ENCODE measurements around the gene CEBPG. TPM values are rescaled to one million over a fixed set of nuclear protein-coding genes. Genes with fewer than 3 reads are reported as not detected.

Gene CEBPG
- total and polyA plus RNA-seq, 2 donors (not counting 1 experiment from before 2014, with no cell fraction given): 12.5 to 24.2 TPM

- Histone ChIP-seq H3K27me3 (replicated peaks in 1 of 4; ENCODE audit: control extremely low read depth in 1 of 4, control insufficient read depth in 3 of 4, insufficient read depth in 4 of 4, low read length in 3 of 4) (no peaks in the 10 kb centered on the region), H3K4me2 (replicated peaks; ENCODE audit: low read depth, low read length, poor library complexity, severe bottlenecking) (no peak overlapping the region), H3K4me3 (ENCODE audit: control extremely low read depth in 1 of 5, extremely low read depth in 1 of 5, insufficient read depth in 1 of 5, low read depth in 2 of 5, low read length in 4 of 5) (no peak overlapping the region), H3K36me3 (replicated peaks in 1 of 2; ENCODE audit: control extremely low read depth in 1 of 2, control insufficient read depth in 1 of 2, extremely low read depth in 1 of 2, insufficient read depth in 2 of 2, low read length in 1 of 2) (no peaks in the 10 kb centered on the region), H4K20me1 (ENCODE audit: control insufficient read depth, insufficient read depth, low read length, poor library complexity, severe bottlenecking) (no peaks in the 10 kb centered on the region), H3K9me3 (ENCODE audit: control extremely low read depth in 1 of 3, control insufficient read depth in 2 of 3, insufficient read depth in 1 of 3, low read length in 2 of 3) (no peaks in the 10 kb centered on the region), H3K4me1 (ENCODE audit: control insufficient read depth in 2 of 2, insufficient read depth in 2 of 2, low read length in 2 of 2) (no peaks in the 10 kb centered on the region), H2AFZ (ENCODE audit: insufficient read depth, low read depth, low read length, poor library complexity, severe bottlenecking) (no peak overlapping the region), H3K9ac (ENCODE audit: low read length) (no peak overlapping the region), H3K27ac (ENCODE audit: low read length in 2 of 2) (no peak overlapping the region), H3K79me2 (ENCODE audit: control insufficient read depth, insufficient read depth, low read length) (no peaks in the 10 kb centered on the region)
- WGBS (ENCODE audit: insufficient coverage): 91% methylated on average over 27 of the region's 31 CpGs
- Mint-ChIP-seq H3K27me3 (no peaks in the 10 kb centered on the region), H3K4me1 (no peaks in the 10 kb centered on the region), H3K27ac (no peak overlapping the region), H3K4me3 (no peak overlapping the region), H3K9me3 (ENCODE audit: insufficient read depth) (no peaks in the 10 kb centered on the region)
- no peak for TF ChIP-seq EZH2 (IDR thresholded peaks at IDR 0.05; ENCODE audit: borderline replicate concordance, insufficient read depth, low read depth, low read length, poor library complexity, severe bottlenecking)
- no peak for TF ChIP-seq CTCF (IDR thresholded peaks at IDR 0.05)
- ChIA-PET CTCF (interaction anchor here (2.5 to 3.5 kb wide), 2 partner anchors 11 to 160 kb away, joined by 7 to 16 read pairs; no protein-coding TSS in a partner anchor), POLR2A (no interaction called here)
- intact Hi-C loops (cut with micrococcal nuclease): no loop called here
- DNase-seq (no peak), ATAC-seq (ENCODE audit: low read depth) (no peak)
These were observed 22.3 kb downstream of the CEBPG start for GRCh38 chr19:33395561-33396550.

Measured in B cell (primary cell).